ENCODE measurements around the gene MTSS2.

Gene MTSS2

GRCh38 chr16:70706948-70707465 lies 21.2 kb upstream of the MTSS2 start:
- no peaks in the 10 kb centered on the region for H3K27me3 Mint-ChIP-seq
- no peaks in the 10 kb centered on the region for H3K9me3 Mint-ChIP-seq
- no peaks in the 10 kb centered on the region for H3K4me1 Mint-ChIP-seq
- ATAC-seq, result no peak
- H3K27ac Mint-ChIP-seq, result no peak overlapping the region
- peaks cover 33% of the 10 kb centered on the region for H3K36me3 Mint-ChIP-seq
- H3K4me3 Mint-ChIP-seq, result no peak overlapping the region

GRCh38 chr16:70705056-70705455 lies 19.2 kb upstream of the MTSS2 start:
- H3K4me1 Mint-ChIP-seq, result peaks cover 7% of the 10 kb centered on the region
- no peak for ATAC-seq
- H3K27me3 Mint-ChIP-seq, result no peaks in the 10 kb centered on the region
- no peak overlapping the region for H3K4me3 Mint-ChIP-seq
- H3K36me3 Mint-ChIP-seq, result peaks cover 29% of the 10 kb centered on the region
- H3K27ac Mint-ChIP-seq, result no peak overlapping the region
- H3K9me3 Mint-ChIP-seq, result no peaks in the 10 kb centered on the region

GRCh38 chr16:70704586-70704985 lies 18.7 kb upstream of the MTSS2 start:
- Mint-ChIP-seq H3K36me3 (peaks cover 29% of the 10 kb centered on the region), H3K4me1 (peaks cover 7% of the 10 kb centered on the region), H3K27ac (no peak overlapping the region), H3K4me3 (no peak overlapping the region), H3K27me3 (no peaks in the 10 kb centered on the region), H3K9me3 (no peaks in the 10 kb centered on the region)
- ATAC-seq, result no peak

DNA sequence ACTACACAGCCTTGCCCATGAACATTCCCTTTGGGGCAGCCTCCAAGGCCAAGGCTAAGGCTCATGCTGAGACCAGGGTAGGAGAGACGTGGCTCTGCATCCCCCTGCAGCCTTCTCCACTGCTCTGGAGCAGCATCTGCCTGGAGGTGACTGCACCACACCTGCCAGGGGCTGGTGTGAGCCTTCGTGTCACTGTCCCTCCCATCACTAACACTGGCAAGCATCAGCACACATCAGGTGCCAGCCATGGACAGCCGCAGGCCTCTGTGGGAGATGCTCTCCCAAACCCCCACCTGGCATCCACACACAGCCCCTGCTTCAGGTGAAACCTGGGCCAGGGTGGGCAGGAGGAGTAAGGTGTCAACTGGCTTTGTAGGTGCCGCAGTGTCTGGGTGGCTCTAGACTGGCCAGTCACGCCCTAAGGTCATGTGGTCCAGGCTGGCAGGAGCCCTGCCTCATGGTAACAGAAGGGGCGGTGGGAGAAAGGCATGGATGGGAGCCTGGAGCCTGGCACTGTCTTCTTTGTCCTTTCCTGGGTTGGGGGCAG lies 18.1 kb upstream of the MTSS2 start:
- ATAC-seq, result no peak
- no peak overlapping the region for H3K4me3 Mint-ChIP-seq
- H3K9me3 Mint-ChIP-seq, result no peaks in the 10 kb centered on the region
- H3K4me1 Mint-ChIP-seq, result peaks cover 7% of the 10 kb centered on the region
- no peak overlapping the region for H3K27ac Mint-ChIP-seq
- H3K36me3 Mint-ChIP-seq, result peaks cover 34% of the 10 kb centered on the region
- no peaks in the 10 kb centered on the region for H3K27me3 Mint-ChIP-seq

DNA sequence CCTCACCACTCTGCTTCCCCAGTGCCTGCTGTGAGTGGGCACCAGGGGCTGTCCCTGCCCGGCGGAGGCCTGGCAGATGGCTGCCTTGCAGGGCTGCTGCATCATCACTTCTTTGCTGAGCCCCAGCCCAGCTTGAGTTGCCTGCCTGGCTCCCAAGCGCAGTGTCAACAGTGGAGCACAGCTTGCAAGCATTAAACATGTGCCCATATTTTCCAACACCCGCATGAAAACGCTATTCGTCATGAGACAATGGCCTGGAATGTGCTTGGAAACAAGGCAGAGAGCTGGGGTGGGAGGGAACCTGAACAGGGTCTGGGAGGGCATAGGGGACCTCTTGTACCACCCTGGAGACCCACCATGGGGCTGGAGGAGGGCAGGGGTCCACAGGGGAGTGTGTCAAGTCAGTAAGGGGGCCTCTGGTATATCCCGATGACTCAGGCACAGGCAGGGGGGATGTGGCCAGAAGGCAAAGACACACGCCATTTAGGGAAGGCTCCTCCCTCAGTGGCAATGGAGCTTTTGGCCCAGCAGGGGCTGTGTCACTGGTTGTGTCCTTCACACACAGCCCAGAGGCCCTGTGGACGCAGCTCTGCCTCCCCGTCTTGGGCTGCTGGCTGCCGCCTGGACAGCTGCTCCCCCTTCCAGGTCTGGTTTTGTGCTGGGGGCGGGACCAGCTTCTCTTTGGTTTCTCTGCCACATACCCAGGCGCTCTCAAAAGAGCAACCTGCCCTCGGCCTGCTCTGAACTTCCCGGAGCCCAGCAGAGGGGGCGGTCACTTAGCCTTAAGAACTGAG lies 17.4 kb upstream of the MTSS2 start:
- peaks cover 34% of the 10 kb centered on the region for H3K36me3 Mint-ChIP-seq
- no peaks in the 10 kb centered on the region for H3K9me3 Mint-ChIP-seq
- peaks cover 7% of the 10 kb centered on the region for H3K4me1 Mint-ChIP-seq
- no peak overlapping the region for H3K27ac Mint-ChIP-seq
- ATAC-seq, result no peak
- no peak overlapping the region for H3K4me3 Mint-ChIP-seq
- no peaks in the 10 kb centered on the region for H3K27me3 Mint-ChIP-seq

- H3K4me3 Mint-ChIP-seq, result no peak overlapping the region
- no peaks in the 10 kb centered on the region for H3K9me3 Mint-ChIP-seq
- no peak for ATAC-seq
- peaks cover 34% of the 10 kb centered on the region for H3K36me3 Mint-ChIP-seq
- no peak overlapping the region for H3K27ac Mint-ChIP-seq
- no peaks in the 10 kb centered on the region for H3K27me3 Mint-ChIP-seq
- peaks cover 7% of the 10 kb centered on the region for H3K4me1 Mint-ChIP-seq
Measured at GRCh38 chr16:70702624-70703023, 16.8 kb upstream of the MTSS2 start.

GRCh38 chr16:70701998-70702397 lies 16.1 kb upstream of the MTSS2 start:
- H3K9me3 Mint-ChIP-seq, result no peaks in the 10 kb centered on the region
- peaks cover 34% of the 10 kb centered on the region for H3K36me3 Mint-ChIP-seq
- H3K4me3 Mint-ChIP-seq, result no peak overlapping the region
- H3K27ac Mint-ChIP-seq, result no peak overlapping the region
- H3K27me3 Mint-ChIP-seq, result no peaks in the 10 kb centered on the region
- no peak for ATAC-seq
- H3K4me1 Mint-ChIP-seq, result peaks cover 7% of the 10 kb centered on the region

DNA sequence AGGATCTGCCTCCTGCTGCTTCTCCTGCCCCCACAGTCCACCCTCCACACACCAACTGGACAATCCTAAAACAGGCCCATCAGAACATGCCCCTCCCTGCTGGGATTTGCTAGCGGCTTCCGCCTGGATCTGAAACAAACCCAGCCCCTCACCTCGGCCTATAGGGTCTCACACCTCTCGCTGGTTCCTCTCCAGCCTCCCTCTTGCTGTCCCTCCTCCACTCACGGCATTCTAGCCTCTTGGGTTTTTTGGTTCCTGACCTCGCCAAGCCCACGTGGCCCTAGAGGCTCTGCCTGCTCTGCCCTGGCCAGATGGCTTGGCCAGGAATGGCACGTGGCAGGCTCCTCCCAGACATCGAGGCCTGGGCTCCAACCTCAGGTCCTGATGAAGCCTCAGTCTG lies 15.7 kb upstream of the MTSS2 start:
- ATAC-seq, result no peak
- Mint-ChIP-seq H3K36me3 (peaks cover 34% of the 10 kb centered on the region), H3K27me3 (no peaks in the 10 kb centered on the region), H3K9me3 (no peaks in the 10 kb centered on the region), H3K4me1 (peaks cover 7% of the 10 kb centered on the region), H3K27ac (no peak overlapping the region), H3K4me3 (no peak overlapping the region)

- peaks cover 7% of the 10 kb centered on the region for H3K4me1 Mint-ChIP-seq
- no peak for ATAC-seq
- H3K9me3 Mint-ChIP-seq, result no peaks in the 10 kb centered on the region
- H3K27me3 Mint-ChIP-seq, result no peaks in the 10 kb centered on the region
- H3K27ac Mint-ChIP-seq, result no peak overlapping the region
- H3K36me3 Mint-ChIP-seq, result peaks cover 34% of the 10 kb centered on the region
- H3K4me3 Mint-ChIP-seq, result no peak overlapping the region
Measured at GRCh38 chr16:70701036-70701435, 15.2 kb upstream of the MTSS2 start.

DNA sequence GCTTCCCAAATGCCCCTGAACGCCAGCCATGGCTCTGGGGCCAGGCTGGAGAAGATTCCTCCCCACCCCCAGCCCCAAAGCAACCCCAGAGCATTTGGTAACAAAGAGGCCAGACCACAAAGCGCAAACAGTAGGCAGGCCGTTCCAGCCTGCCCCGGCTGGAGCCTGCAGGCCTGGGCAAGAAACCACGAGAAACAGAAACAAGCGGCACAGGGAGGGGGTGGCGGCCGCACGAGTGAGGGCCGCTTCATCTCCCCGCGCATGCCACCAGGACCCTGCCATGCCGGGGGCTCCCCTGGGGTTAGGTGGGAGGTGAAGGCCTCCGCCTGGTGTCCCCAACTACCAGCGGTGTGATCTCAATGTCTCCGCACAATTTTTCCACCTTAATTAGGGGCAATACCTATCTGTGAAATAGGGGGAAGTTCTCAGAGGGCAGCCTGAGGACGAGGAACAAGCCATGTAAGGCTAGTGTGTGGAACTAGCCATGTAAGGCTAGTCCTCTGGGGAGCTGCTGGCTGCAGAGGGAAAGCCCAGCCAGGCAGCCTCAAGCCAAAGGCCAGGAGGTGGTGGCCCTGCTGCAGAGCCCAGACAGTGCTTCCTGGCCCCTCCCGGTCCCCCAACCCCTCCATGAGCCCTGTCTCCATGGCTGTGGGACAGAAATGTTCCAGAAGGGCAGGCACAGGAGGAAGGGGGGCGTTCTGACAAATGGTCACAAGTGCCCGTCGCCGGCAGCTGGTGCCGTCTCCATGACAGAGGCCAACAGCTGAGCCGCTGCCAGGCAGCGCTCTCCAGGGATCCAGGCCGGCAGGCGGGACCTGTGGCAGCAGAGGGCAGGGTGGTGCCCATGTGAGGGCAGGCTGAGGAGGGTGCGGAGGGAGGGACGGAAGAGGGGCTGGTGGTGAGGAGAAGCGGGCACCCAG lies 14.5 kb upstream of the MTSS2 start:
- H3K27ac Mint-ChIP-seq, result no peak overlapping the region
- H3K4me3 Mint-ChIP-seq, result no peak overlapping the region
- H3K27me3 Mint-ChIP-seq, result no peaks in the 10 kb centered on the region
- peaks cover 7% of the 10 kb centered on the region for H3K4me1 Mint-ChIP-seq
- peaks cover 40% of the 10 kb centered on the region for H3K36me3 Mint-ChIP-seq
- no peaks in the 10 kb centered on the region for H3K9me3 Mint-ChIP-seq
- ATAC-seq, result no peak

DNA sequence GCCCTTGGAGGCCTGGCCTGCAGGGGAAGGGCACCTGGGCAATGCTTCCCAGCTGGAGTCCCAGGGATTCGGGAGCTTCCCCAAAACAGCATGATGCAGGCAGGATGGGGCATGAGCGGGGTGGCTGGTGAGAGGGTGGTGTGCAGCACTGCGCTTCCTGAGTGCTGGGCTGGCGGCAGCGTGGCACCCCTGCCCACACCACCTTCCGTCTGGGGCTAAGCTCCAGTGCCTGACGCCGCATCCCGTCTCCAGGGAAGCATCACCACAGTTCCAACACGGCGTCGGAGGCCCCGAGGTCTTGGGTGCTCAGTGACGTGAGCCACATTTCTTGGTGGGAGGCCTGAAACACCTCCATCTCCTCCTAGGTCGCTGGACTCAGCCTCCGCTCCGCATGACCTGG lies 13.8 kb upstream of the MTSS2 start:
- H3K27me3 Mint-ChIP-seq, result no peaks in the 10 kb centered on the region
- H3K4me1 Mint-ChIP-seq, result peaks cover 7% of the 10 kb centered on the region
- no peak for ATAC-seq
- H3K27ac Mint-ChIP-seq, result no peak overlapping the region
- no peak overlapping the region for H3K4me3 Mint-ChIP-seq
- no peaks in the 10 kb centered on the region for H3K9me3 Mint-ChIP-seq
- peaks cover 43% of the 10 kb centered on the region for H3K36me3 Mint-ChIP-seq

GRCh38 chr16:70698901-70699300 lies 13.0 kb upstream of the MTSS2 start:
- Mint-ChIP-seq H3K9me3 (no peaks in the 10 kb centered on the region), H3K27me3 (no peaks in the 10 kb centered on the region), H3K4me1 (peaks cover 7% of the 10 kb centered on the region), H3K4me3 (no peak overlapping the region), H3K27ac (no peak overlapping the region), H3K36me3 (peaks cover 43% of the 10 kb centered on the region)
- ATAC-seq, result no peak

GRCh38 chr16:70697594-70698170 lies 11.8 kb upstream of the MTSS2 start:
- H3K9me3 Mint-ChIP-seq, result no peaks in the 10 kb centered on the region
- H3K4me3 Mint-ChIP-seq, result no peak overlapping the region
- no peaks in the 10 kb centered on the region for H3K27me3 Mint-ChIP-seq
- ATAC-seq, result no peak
- no peak overlapping the region for H3K27ac Mint-ChIP-seq
- peaks cover 7% of the 10 kb centered on the region for H3K4me1 Mint-ChIP-seq
- H3K36me3 Mint-ChIP-seq, result peaks cover 51% of the 10 kb centered on the region

DNA sequence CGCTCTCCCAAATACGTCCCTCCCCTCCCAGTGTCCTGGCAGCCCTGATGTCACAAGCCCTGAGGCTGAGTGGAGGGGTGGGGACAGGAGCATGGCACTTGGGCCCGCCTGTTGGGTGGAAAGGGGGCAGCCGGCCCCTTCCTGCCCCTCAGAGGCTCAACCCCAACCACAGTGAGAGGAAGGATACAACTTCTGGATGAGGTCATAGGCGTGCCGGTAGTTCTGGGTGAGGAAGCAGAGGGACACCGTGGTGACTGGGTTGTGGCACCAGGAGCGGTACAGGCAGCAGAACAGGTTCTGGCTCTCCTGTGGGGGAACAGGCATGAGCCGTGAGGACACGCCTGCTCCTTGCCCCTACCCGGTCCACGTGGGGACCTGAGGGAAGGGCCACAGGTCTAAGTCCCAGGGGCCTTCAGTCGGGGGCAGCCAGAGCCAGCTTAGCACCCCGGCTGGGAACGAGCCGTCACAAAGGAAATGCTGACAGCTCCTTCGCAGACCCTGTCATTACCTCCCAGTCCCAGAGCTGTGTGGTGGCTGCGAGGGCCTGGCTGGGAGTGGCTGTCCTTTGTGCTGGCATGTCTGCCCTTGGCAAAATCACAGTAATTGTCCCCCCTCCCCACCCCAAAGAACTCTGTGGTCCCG lies 11.2 kb upstream of the MTSS2 start:
- Mint-ChIP-seq H3K27me3 (no peaks in the 10 kb centered on the region), H3K36me3 (peaks cover 47% of the 10 kb centered on the region), H3K4me3 (no peak overlapping the region), H3K27ac (no peak overlapping the region), H3K4me1 (peaks cover 7% of the 10 kb centered on the region), H3K9me3 (no peaks in the 10 kb centered on the region)
- no peak for ATAC-seq

DNA sequence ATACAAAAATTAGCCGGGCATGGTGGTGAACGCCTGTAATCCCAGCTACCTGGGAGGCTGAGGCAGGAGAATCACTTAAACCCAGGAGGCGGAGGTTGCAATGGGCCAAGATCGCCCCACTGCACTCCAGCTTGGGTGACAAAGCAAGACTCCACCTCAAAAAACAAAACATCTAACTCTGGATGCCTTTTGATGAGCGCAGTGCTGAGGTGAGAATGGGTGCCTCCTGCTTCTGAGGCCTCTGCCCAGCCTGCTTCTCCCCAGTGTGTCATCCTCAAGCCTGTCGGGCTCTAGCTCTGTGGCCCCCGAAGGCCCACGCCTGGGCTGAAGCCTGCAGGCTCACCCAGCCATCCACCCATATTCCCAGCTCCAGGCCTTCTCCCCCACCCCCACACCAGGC lies 10.5 kb upstream of the MTSS2 start:
- no peaks in the 10 kb centered on the region for H3K27me3 Mint-ChIP-seq
- H3K4me1 Mint-ChIP-seq, result peaks cover 3% of the 10 kb centered on the region
- no peak overlapping the region for H3K27ac Mint-ChIP-seq
- ATAC-seq, result no peak
- H3K4me3 Mint-ChIP-seq, result no peak overlapping the region
- no peaks in the 10 kb centered on the region for H3K9me3 Mint-ChIP-seq
- H3K36me3 Mint-ChIP-seq, result peaks cover 40% of the 10 kb centered on the region

Data from stimulated activated memory B cell treated with anti-CD40 and anti-IgM and Interleukin-4, amounts not matched to agents 10 μg/mL and 1 μg/mL and 100 μg/mL, for 72 hours (primary cell).